Measurements from ENCODE around the gene HHEX.

GRCh38 chr10:92692080-92692671 is 2.4 kb downstream of the HHEX start:
- TF ChIP-seq TAF1 (IDR thresholded peaks at IDR 0.05; ENCODE audit: borderline replicate concordance, insufficient read depth, low read length) (no peak), SIN3A (IDR thresholded peaks at IDR 0.05; ENCODE audit: borderline replicate concordance, insufficient read depth, low read length) (no peak), FOXP2 (optimal IDR thresholded peaks at IDR 0.05; ENCODE audit: borderline replicate concordance, extremely low read depth, extremely low read length, insufficient read depth) (no peak)
